Measurements from ENCODE around the gene CCDC60.

Gene CCDC60

GRCh38 chr12:119391673-119392072 lies 57.1 kb downstream of the CCDC60 start:
- no peak for DNase-seq

GRCh38 chr12:119393677-119394076 lies 59.1 kb downstream of the CCDC60 start:
- DNase-seq: no peak

GRCh38 chr12:119397540-119397939 lies 63.0 kb downstream of the CCDC60 start:
- no peak for DNase-seq

- no peak for DNase-seq
Observed at GRCh38 chr12:119398190-119398589, 63.7 kb downstream of the CCDC60 start.

- DNase-seq: no peak
Observed at GRCh38 chr12:119399301-119399700, 64.8 kb downstream of the CCDC60 start.

- no peak for DNase-seq
Observed at GRCh38 chr12:119406308-119406707, 71.8 kb downstream of the CCDC60 start.

- no peak for DNase-seq
Observed at GRCh38 chr12:119406811-119407210, 72.3 kb downstream of the CCDC60 start.

- DNase-seq: no peak
Observed at GRCh38 chr12:119409043-119409442, 74.5 kb downstream of the CCDC60 start.

GRCh38 chr12:119410396-119410795 lies 75.9 kb downstream of the CCDC60 start:
- DNase-seq: no peak

GRCh38 chr12:119412306-119412705 lies 77.8 kb downstream of the CCDC60 start:
- no peak for DNase-seq

- peak; percentile 58 for DNase-seq
Observed at GRCh38 chr12:119412811-119413794, 78.6 kb downstream of the CCDC60 start.

- DNase-seq: no peak
Observed at GRCh38 chr12:119415714-119416113, 81.2 kb downstream of the CCDC60 start.

GRCh38 chr12:119417440-119417839 lies 82.9 kb downstream of the CCDC60 start:
- DNase-seq: no peak

GRCh38 chr12:119419381-119419780 lies 84.9 kb downstream of the CCDC60 start:
- no peak for DNase-seq

GRCh38 chr12:119423285-119423684 lies 88.8 kb downstream of the CCDC60 start:
- no peak for DNase-seq

GRCh38 chr12:119425623-119426022 lies 91.1 kb downstream of the CCDC60 start:
- no peak for DNase-seq

- DNase-seq: no peak
Observed at GRCh38 chr12:119431151-119431550, 96.6 kb downstream of the CCDC60 start.

- DNase-seq: no peak
Observed at GRCh38 chr12:119432949-119433348, 98.4 kb downstream of the CCDC60 start.

GRCh38 chr12:119440803-119441360 lies 106.4 kb downstream of the CCDC60 start:
- DNase-seq: no peak

GRCh38 chr12:119444462-119445044 lies 110.0 kb downstream of the CCDC60 start:
- DNase-seq: no peak

GRCh38 chr12:119446459-119446858 lies 111.9 kb downstream of the CCDC60 start:
- DNase-seq: no peak

GRCh38 chr12:119447126-119447525 lies 112.6 kb downstream of the CCDC60 start:
- DNase-seq: no peak

GRCh38 chr12:119447618-119448017 lies 113.1 kb downstream of the CCDC60 start:
- DNase-seq: no peak

GRCh38 chr12:119448611-119449131 lies 114.1 kb downstream of the CCDC60 start:
- DNase-seq: no peak

Data from right hindlimb (tissue), 1 donor.